ENCODE measurements around the gene MEIS2. TPM values are rescaled to one million over a fixed set of nuclear protein-coding genes. Genes with fewer than 3 reads are reported as not detected.

The MEIS2 gene
- total and polyA plus RNA-seq, 2 donors (not counting 3 experiments of a cell fraction or from before 2014, with no cell fraction given) = 22.5 to 26.2 TPM

DNA sequence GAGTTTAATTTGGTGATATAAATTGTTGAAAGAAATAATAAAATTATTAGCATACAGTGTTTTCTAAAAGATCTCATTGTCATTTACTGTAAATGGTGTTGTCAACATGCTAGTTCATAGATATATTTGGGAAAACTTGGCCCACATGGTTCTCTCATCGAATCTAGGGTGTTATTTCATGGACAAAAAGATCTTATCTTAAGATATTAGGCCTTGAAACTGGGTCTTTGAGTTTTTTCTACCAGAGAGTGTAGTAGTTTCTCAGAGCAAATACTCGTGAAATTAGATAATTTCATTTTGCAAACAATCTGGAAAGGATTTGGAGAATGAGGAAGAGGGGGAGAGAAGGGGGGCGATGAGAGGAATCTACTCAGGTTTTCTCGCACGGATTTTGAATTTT, 107.9 kb downstream of the MEIS2 start:
- no TSS peak for BruUV-seq (replicated peaks)
- DNase-seq (ENCODE audit: low read depth, low spot score) (no peak), FAIRE-seq (no peak)
- TF ChIP-seq, protein P1, sequence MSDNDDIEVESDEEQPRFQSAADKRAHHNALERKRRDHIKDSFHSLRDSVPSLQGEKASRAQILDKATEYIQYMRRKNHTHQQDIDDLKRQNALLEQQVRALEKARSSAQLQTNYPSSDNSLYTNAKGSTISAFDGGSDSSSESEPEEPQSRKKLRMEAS (IDR thresholded peaks at IDR 0.05; ENCODE audit: insufficient read depth, insufficient read length) = no peak
- ChIA-PET POLR2A (no interaction called here), CTCF (no interaction called here)
- intact Hi-C loops (cut with micrococcal nuclease) (no loop called here), dilution Hi-C loops (cut with MboI; ENCODE audit: extremely low pct_ligation_motif_present, low sequenced_read_pairs) (no loop called here)
- Histone ChIP-seq H2AFZ (ENCODE audit: low read depth, low read length) (no peak overlapping the region), H3K27me3 (ENCODE audit: control insufficient read depth in 2 of 2, insufficient read depth in 2 of 2, low read length in 2 of 2) (no peaks in the 10 kb centered on the region), H3K36me3 (ENCODE audit: control insufficient read depth in 2 of 2, extremely low read depth in 1 of 2, insufficient read depth in 2 of 2, low read length in 2 of 2) (no peaks in the 10 kb centered on the region), H3K4me1 (ENCODE audit: control insufficient read depth, extremely low read depth, insufficient read depth, low read length) (peaks cover 6% of the 10 kb centered on the region), H3K79me2 (ENCODE audit: control insufficient read depth, insufficient read depth, low read length) (no peaks in the 10 kb centered on the region), H4K20me1 (replicated peaks; ENCODE audit: control insufficient read depth, extremely low read depth, insufficient read depth, low read length) (no peaks in the 10 kb centered on the region), H3K4me2 (ENCODE audit: insufficient read depth, low read length) (no peak overlapping the region), H3K4me3 (replicated peaks in 1 of 3; ENCODE audit: insufficient read depth in 1 of 3, low read depth in 1 of 3, low read length in 3 of 3) (no peak overlapping the region), H3K9ac (replicated peaks; ENCODE audit: extremely low read depth, insufficient read depth, low read length) (no peak overlapping the region), H3K9me1 (replicated peaks; ENCODE audit: control insufficient read depth, extremely low read depth, insufficient read depth, low read length) (no peaks in the 10 kb centered on the region), H3K27ac (ENCODE audit: insufficient read depth, low read depth, low read length) (no peak overlapping the region), H3K9me3 (replicated peaks; ENCODE audit: control insufficient read depth, insufficient read depth, low read length) (no peaks in the 10 kb centered on the region)

DNA sequence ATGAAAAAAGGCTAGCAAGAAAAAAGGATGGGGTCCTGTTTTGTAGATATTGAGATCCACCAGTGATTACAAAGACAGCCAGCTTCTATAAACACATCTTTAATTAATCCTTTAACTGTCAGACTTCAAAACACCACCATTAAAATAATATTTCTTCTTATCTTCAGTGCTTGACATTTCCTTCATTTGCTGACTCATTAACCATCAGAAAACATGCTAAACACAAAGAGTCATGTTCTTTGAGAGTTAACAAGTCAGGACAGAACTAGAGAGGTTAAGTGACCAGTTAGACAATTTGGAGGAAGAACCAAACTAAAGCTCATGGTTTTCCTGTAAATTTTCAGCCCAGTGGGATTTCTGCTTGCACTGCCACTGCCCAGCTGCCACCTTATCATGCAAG, 111.4 kb downstream of the MEIS2 start:
- no TSS peak for BruUV-seq (replicated peaks)
- Histone ChIP-seq H3K4me2 (ENCODE audit: insufficient read depth, low read length) (peak overlapping the region; percentile 35), H3K4me3 (replicated peaks in 1 of 3; ENCODE audit: insufficient read depth in 1 of 3, low read depth in 1 of 3, low read length in 3 of 3) (no peak overlapping the region), H3K9me3 (replicated peaks; ENCODE audit: control insufficient read depth, insufficient read depth, low read length) (no peaks in the 10 kb centered on the region), H3K4me1 (ENCODE audit: control insufficient read depth, extremely low read depth, insufficient read depth, low read length) (peaks cover 6% of the 10 kb centered on the region), H3K36me3 (ENCODE audit: control insufficient read depth in 2 of 2, extremely low read depth in 1 of 2, insufficient read depth in 2 of 2, low read length in 2 of 2) (no peaks in the 10 kb centered on the region), H3K27ac (ENCODE audit: insufficient read depth, low read depth, low read length) (no peak overlapping the region), H4K20me1 (replicated peaks; ENCODE audit: control insufficient read depth, extremely low read depth, insufficient read depth, low read length) (no peaks in the 10 kb centered on the region), H3K9me1 (replicated peaks; ENCODE audit: control insufficient read depth, extremely low read depth, insufficient read depth, low read length) (no peaks in the 10 kb centered on the region), H3K27me3 (ENCODE audit: control insufficient read depth in 2 of 2, insufficient read depth in 2 of 2, low read length in 2 of 2) (no peaks in the 10 kb centered on the region), H3K79me2 (ENCODE audit: control insufficient read depth, insufficient read depth, low read length) (no peaks in the 10 kb centered on the region), H2AFZ (ENCODE audit: low read depth, low read length) (no peak overlapping the region), H3K9ac (replicated peaks; ENCODE audit: extremely low read depth, insufficient read depth, low read length) (no peak overlapping the region)
- intact Hi-C loops (cut with micrococcal nuclease) = no loop called here
- CTCF ChIA-PET = interaction anchor here (0.8 to 1.8 kb wide), 2 partner anchors 11 to 167 kb away, joined by 3 to 6 read pairs; no protein-coding TSS in a partner anchor
- dilution Hi-C loops (cut with MboI; ENCODE audit: extremely low pct_ligation_motif_present, low sequenced_read_pairs) = no loop called here
- POLR2A ChIA-PET = no interaction called here
- no peak for FAIRE-seq
- DNase-seq (ENCODE audit: low read depth, low spot score) = peak; percentile 36
- TF ChIP-seq GATA2 (IDR thresholded peaks at IDR 0.05; ENCODE audit: insufficient read depth, insufficient read length, low read depth, low read length) = peak; percentile 39
- peak; percentile 21 for TF ChIP-seq FOS (IDR thresholded peaks at IDR 0.05; ENCODE audit: borderline replicate concordance, insufficient read depth, low read length)
- TF ChIP-seq POLR2A (IDR thresholded peaks at IDR 0.05; ENCODE audit: low read depth, low read length) = no peak
